ENCODE measurements around the gene KCNIP4.

GRCh38 chr4:21203416-21203815 is 745.2 kb downstream of the KCNIP4 start:
- TF ChIP-seq CTCF (IDR thresholded peaks at IDR 0.05) (no peak), EZH2 (IDR thresholded peaks at IDR 0.05) (no peak)
